ENCODE data around the gene SAMSN1.

DNA sequence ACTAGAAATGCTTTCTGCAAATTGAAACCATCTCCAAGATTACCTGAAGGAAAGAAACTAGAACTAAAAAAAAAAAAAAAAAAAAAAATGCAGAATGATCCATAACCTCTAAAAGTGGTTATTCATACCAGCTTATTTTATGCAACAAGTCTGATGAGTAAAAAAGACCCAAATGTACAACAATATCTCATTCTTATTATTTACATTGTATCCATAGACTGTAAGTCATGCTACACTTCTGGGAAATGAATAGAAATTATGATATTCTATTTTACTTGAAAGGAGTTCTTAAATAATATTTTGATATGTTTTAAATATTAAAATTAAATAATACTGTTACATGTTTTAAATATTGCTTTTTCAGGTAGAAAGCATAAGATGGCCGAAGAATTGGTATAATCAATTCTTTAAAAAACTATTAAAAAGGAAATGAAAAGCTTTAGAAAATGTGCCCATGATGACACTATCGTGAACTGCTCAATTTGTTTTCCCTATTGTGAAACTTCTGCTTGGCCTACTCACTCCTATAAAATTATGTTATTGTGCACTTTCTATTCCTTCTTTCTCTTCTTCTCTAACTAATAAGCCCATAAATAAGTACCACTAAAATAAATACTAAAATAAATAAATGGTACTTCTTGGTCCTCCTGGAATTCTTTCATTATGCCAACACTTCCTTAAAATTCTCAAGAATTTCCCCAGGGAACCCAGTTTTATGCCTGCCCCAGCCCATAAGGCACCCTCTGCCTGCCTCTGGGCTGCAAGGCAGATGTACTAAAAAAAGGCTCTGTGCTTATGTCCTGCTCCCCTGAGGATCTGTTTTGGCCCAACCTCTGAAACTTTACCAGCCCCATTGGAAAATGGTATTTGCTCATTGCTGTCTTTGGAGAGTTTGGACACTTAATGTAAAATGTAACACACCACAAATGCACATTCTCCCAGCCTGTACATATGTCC, 18.1 kb downstream of the SAMSN1 start:
- no peak for TF ChIP-seq POLR2AphosphoS5 (IDR thresholded peaks at IDR 0.05)
- TF ChIP-seq, protein P1, sequence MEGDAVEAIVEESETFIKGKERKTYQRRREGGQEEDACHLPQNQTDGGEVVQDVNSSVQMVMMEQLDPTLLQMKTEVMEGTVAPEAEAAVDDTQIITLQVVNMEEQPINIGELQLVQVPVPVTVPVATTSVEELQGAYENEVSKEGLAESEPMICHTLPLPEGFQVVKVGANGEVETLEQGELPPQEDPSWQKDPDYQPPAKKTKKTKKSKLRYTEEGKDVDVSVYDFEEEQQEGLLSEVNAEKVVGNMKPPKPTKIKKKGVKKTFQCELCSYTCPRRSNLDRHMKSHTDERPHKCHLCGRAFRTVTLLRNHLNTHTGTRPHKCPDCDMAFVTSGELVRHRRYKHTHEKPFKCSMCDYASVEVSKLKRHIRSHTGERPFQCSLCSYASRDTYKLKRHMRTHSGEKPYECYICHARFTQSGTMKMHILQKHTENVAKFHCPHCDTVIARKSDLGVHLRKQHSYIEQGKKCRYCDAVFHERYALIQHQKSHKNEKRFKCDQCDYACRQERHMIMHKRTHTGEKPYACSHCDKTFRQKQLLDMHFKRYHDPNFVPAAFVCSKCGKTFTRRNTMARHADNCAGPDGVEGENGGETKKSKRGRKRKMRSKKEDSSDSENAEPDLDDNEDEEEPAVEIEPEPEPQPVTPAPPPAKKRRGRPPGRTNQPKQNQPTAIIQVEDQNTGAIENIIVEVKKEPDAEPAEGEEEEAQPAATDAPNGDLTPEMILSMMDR (IDR thresholded peaks at IDR 0.05 in 8 of 11, conservative IDR thresholded peaks at IDR 0.05 in 3 of 11), result no peak
